ENCODE measurements around the gene TMEM163. TPM values are rescaled to one million over a fixed set of nuclear protein-coding genes. Genes with fewer than 3 reads are reported as not detected.

The TMEM163 gene
- total RNA-seq, 1 donor from 2014 or later: 0.21 TPM

GRCh38 chr2:134460583-134460998, 258.2 kb downstream of the TMEM163 start:
- no peaks in the 10 kb centered on the region for H3K9me3 Mint-ChIP-seq

GRCh38 chr2:134459706-134460406, 258.9 kb downstream of the TMEM163 start:
- Mint-ChIP-seq H3K4me1 (ENCODE audit: low read depth) (no peaks in the 10 kb centered on the region), H3K27me3 (ENCODE audit: insufficient read depth) (no peaks in the 10 kb centered on the region), H3K27ac (no peak overlapping the region)

More at GRCh38 chr2:134460583-134460998, 258.2 kb downstream of the TMEM163 start:
- H3K4me3 Mint-ChIP-seq: no peak overlapping the region
- intact Hi-C loops (cut with micrococcal nuclease): no loop called here
- H3K36me3 Mint-ChIP-seq (ENCODE audit: low read depth): no peaks in the 10 kb centered on the region
- H3K27me3 Mint-ChIP-seq (ENCODE audit: insufficient read depth): no peaks in the 10 kb centered on the region
- no peak for DNase-seq (ENCODE audit: low spot score)
- no peak overlapping the region for H3K27ac Mint-ChIP-seq
- no peaks in the 10 kb centered on the region for H3K4me1 Mint-ChIP-seq (ENCODE audit: low read depth)

GRCh38 chr2:134458950-134459349, 259.9 kb downstream of the TMEM163 start:
- Mint-ChIP-seq H3K4me1 (ENCODE audit: low read depth) (no peaks in the 10 kb centered on the region), H3K27me3 (ENCODE audit: insufficient read depth) (no peaks in the 10 kb centered on the region), H3K4me3 (no peak overlapping the region), H3K9me3 (no peaks in the 10 kb centered on the region), H3K36me3 (ENCODE audit: low read depth) (no peaks in the 10 kb centered on the region), H3K27ac (no peak overlapping the region)
- intact Hi-C loops (cut with micrococcal nuclease): loop anchor here (10.0 kb wide), 1 partner anchor 256 kb away; the partner anchor contains the start of gene TMEM163
- DNase-seq (ENCODE audit: low spot score): no peak

More at GRCh38 chr2:134459706-134460406, 258.9 kb downstream of the TMEM163 start:
- no peak for DNase-seq (ENCODE audit: low spot score)
- Mint-ChIP-seq H3K9me3 (no peaks in the 10 kb centered on the region), H3K4me3 (no peak overlapping the region), H3K36me3 (ENCODE audit: low read depth) (no peaks in the 10 kb centered on the region)
- intact Hi-C loops (cut with micrococcal nuclease): loop anchor here (10.0 kb wide), 1 partner anchor 255 kb away; the partner anchor contains the start of gene TMEM163

GRCh38 chr2:134458473-134458853, 260.3 kb downstream of the TMEM163 start:
- Mint-ChIP-seq H3K4me1 (ENCODE audit: low read depth) (no peaks in the 10 kb centered on the region), H3K27me3 (ENCODE audit: insufficient read depth) (no peaks in the 10 kb centered on the region), H3K27ac (no peak overlapping the region), H3K9me3 (no peaks in the 10 kb centered on the region), H3K4me3 (no peak overlapping the region), H3K36me3 (ENCODE audit: low read depth) (no peaks in the 10 kb centered on the region)
- DNase-seq (ENCODE audit: low spot score): no peak
- intact Hi-C loops (cut with micrococcal nuclease): loop anchor here (10.0 kb wide), 1 partner anchor 256 kb away; the partner anchor contains the start of gene TMEM163

GRCh38 chr2:134457765-134458472, 260.9 kb downstream of the TMEM163 start:
- Mint-ChIP-seq H3K27me3 (ENCODE audit: insufficient read depth) (no peaks in the 10 kb centered on the region), H3K9me3 (no peaks in the 10 kb centered on the region), H3K36me3 (ENCODE audit: low read depth) (no peaks in the 10 kb centered on the region), H3K27ac (no peak overlapping the region), H3K4me1 (ENCODE audit: low read depth) (no peaks in the 10 kb centered on the region), H3K4me3 (no peak overlapping the region)
- DNase-seq (ENCODE audit: low spot score): no peak
- intact Hi-C loops (cut with micrococcal nuclease): loop anchor here (10.0 kb wide), 1 partner anchor 257 kb away; the partner anchor contains the start of gene TMEM163

- DNase-seq (ENCODE audit: low spot score): no peak
- Mint-ChIP-seq H3K27ac (no peak overlapping the region), H3K4me1 (ENCODE audit: low read depth) (no peaks in the 10 kb centered on the region), H3K27me3 (ENCODE audit: insufficient read depth) (no peaks in the 10 kb centered on the region), H3K9me3 (no peaks in the 10 kb centered on the region), H3K4me3 (no peak overlapping the region), H3K36me3 (ENCODE audit: low read depth) (no peaks in the 10 kb centered on the region)
- intact Hi-C loops (cut with micrococcal nuclease): loop anchor here (10.0 kb wide), 1 partner anchor 257 kb away; the partner anchor contains the start of gene TMEM163
Measured at GRCh38 chr2:134457353-134457752, 261.4 kb downstream of the TMEM163 start.

GRCh38 chr2:134455426-134455825, 263.4 kb downstream of the TMEM163 start:
- H3K36me3 Mint-ChIP-seq (ENCODE audit: low read depth): no peaks in the 10 kb centered on the region
- no peaks in the 10 kb centered on the region for H3K4me1 Mint-ChIP-seq (ENCODE audit: low read depth)
- no peaks in the 10 kb centered on the region for H3K27me3 Mint-ChIP-seq (ENCODE audit: insufficient read depth)
- H3K9me3 Mint-ChIP-seq: no peaks in the 10 kb centered on the region
- H3K27ac Mint-ChIP-seq: no peak overlapping the region
- H3K4me3 Mint-ChIP-seq: no peak overlapping the region
- DNase-seq (ENCODE audit: low spot score): no peak
- intact Hi-C loops (cut with micrococcal nuclease): loop anchor here (10.0 kb wide), 1 partner anchor 259 kb away; the partner anchor contains the start of gene TMEM163

- Mint-ChIP-seq H3K9me3 (no peaks in the 10 kb centered on the region), H3K4me3 (no peak overlapping the region), H3K36me3 (ENCODE audit: low read depth) (no peaks in the 10 kb centered on the region), H3K4me1 (ENCODE audit: low read depth) (no peaks in the 10 kb centered on the region), H3K27me3 (ENCODE audit: insufficient read depth) (no peaks in the 10 kb centered on the region), H3K27ac (no peak overlapping the region)
- no peak for DNase-seq (ENCODE audit: low spot score)
- intact Hi-C loops (cut with micrococcal nuclease): loop anchor here (10.0 kb wide), 1 partner anchor 260 kb away; the partner anchor contains the start of gene TMEM163
Measured at GRCh38 chr2:134454931-134455330, 263.9 kb downstream of the TMEM163 start.

- no peak for DNase-seq (ENCODE audit: low spot score)
- no peaks in the 10 kb centered on the region for H3K4me1 Mint-ChIP-seq (ENCODE audit: low read depth)
- no peak overlapping the region for H3K27ac Mint-ChIP-seq
- H3K27me3 Mint-ChIP-seq (ENCODE audit: insufficient read depth): no peaks in the 10 kb centered on the region
- intact Hi-C loops (cut with micrococcal nuclease): loop anchor here (10.0 kb wide), 1 partner anchor 260 kb away; the partner anchor contains the start of gene TMEM163
- no peaks in the 10 kb centered on the region for H3K9me3 Mint-ChIP-seq
- H3K36me3 Mint-ChIP-seq (ENCODE audit: low read depth): no peaks in the 10 kb centered on the region
- H3K4me3 Mint-ChIP-seq: no peak overlapping the region
Measured at GRCh38 chr2:134454426-134454825, 264.4 kb downstream of the TMEM163 start.

- Mint-ChIP-seq H3K4me3 (no peak overlapping the region), H3K27ac (no peak overlapping the region), H3K4me1 (ENCODE audit: low read depth) (no peaks in the 10 kb centered on the region), H3K27me3 (ENCODE audit: insufficient read depth) (no peaks in the 10 kb centered on the region), H3K9me3 (no peaks in the 10 kb centered on the region), H3K36me3 (ENCODE audit: low read depth) (no peaks in the 10 kb centered on the region)
- intact Hi-C loops (cut with micrococcal nuclease): loop anchor here (10.0 kb wide), 1 partner anchor 261 kb away; the partner anchor contains the start of gene TMEM163
- no peak for DNase-seq (ENCODE audit: low spot score)
Measured at GRCh38 chr2:134453973-134454372, 264.8 kb downstream of the TMEM163 start.

- Mint-ChIP-seq H3K9me3 (no peaks in the 10 kb centered on the region), H3K36me3 (ENCODE audit: low read depth) (no peaks in the 10 kb centered on the region), H3K4me1 (ENCODE audit: low read depth) (no peaks in the 10 kb centered on the region), H3K4me3 (no peak overlapping the region), H3K27me3 (ENCODE audit: insufficient read depth) (no peaks in the 10 kb centered on the region), H3K27ac (no peak overlapping the region)
- DNase-seq (ENCODE audit: low spot score): no peak
- intact Hi-C loops (cut with micrococcal nuclease): loop anchor here (10.0 kb wide), 1 partner anchor 261 kb away; the partner anchor contains the start of gene TMEM163
Measured at GRCh38 chr2:134453476-134453875, 265.3 kb downstream of the TMEM163 start.

- H3K4me3 Mint-ChIP-seq: no peak overlapping the region
Measured at GRCh38 chr2:134452042-134452733, 266.6 kb downstream of the TMEM163 start.

More at GRCh38 chr2:134452042-134452733, 266.6 kb downstream of the TMEM163 start:
- Mint-ChIP-seq H3K27me3 (ENCODE audit: insufficient read depth) (no peaks in the 10 kb centered on the region), H3K36me3 (ENCODE audit: low read depth) (no peaks in the 10 kb centered on the region), H3K27ac (no peak overlapping the region), H3K4me1 (ENCODE audit: low read depth) (no peaks in the 10 kb centered on the region), H3K9me3 (no peaks in the 10 kb centered on the region)
- intact Hi-C loops (cut with micrococcal nuclease): loop anchor here (10.0 kb wide), 1 partner anchor 263 kb away; the partner anchor contains the start of gene TMEM163
- no peak for DNase-seq (ENCODE audit: low spot score)
